Gastroesophageal sphincter (tissue), 3 donors: ENCODE data around the gene PRRC2A.
A peak's percentile ranks its signal among the peaks of the same experiment; 100 is the strongest.

ENCODE experiments used
- POLR2AphosphoS5 ChIP-seq: sonication (generic); formaldehyde crosslinking; IDR thresholded peaks from one replicate; pipeline ENCODE4 v1.6.1; 2017; ENCODE audit warnings: antibody characterized with exemption
- TF ChIP-seq, protein P1 (sequence below), 4 experiments: fragments of 200-600 bp in 2 of 4; fragments of 450-650 bp in 2 of 4; sonication (generic) in 1 of 4; IDR thresholded peaks; one replicate each; pipeline ENCODE4 v1.5.1; 2017 to 2019; ENCODE audit warnings: antibody characterized with exemption in 4 of 4, mild to moderate bottlenecking in 2 of 4, moderate library complexity in 2 of 4

DNA sequence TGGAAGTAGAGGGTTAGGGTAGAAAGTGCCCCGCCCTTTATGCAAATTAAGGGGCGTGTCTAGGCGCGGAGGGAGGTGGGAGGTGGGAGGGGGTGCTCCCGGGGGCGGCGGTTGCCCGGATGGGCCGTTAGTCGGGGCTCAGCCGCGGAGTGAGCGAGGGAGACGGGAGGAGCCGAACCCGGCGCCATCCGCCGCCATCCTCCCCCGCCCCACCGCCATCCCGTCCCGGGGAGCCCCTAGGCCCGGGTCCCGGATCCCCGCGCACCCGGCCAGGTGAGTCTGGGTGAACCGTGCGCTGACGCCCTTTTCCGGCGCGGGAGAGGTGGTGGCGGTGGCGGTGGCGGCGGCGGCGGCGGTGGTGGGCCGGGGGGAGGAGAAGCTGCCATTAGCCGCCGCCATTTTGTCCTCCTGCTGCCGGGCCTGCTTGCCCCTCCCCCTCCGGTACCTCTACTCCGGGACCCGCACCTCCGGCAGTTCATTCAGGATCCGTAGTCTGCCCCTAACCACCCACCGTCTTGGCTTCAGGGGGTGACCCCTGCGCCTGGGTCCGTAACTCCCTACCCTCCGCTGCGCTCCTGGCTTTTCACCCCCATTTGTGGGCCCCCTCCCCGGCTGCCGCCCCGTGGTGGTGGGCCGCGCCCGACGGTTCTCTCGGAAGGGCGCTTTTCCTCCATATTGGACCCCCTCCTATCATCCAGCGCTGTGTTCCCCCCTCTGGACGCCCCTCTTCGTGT is at the start of gene PRRC2A:
- TF ChIP-seq, protein P1, sequence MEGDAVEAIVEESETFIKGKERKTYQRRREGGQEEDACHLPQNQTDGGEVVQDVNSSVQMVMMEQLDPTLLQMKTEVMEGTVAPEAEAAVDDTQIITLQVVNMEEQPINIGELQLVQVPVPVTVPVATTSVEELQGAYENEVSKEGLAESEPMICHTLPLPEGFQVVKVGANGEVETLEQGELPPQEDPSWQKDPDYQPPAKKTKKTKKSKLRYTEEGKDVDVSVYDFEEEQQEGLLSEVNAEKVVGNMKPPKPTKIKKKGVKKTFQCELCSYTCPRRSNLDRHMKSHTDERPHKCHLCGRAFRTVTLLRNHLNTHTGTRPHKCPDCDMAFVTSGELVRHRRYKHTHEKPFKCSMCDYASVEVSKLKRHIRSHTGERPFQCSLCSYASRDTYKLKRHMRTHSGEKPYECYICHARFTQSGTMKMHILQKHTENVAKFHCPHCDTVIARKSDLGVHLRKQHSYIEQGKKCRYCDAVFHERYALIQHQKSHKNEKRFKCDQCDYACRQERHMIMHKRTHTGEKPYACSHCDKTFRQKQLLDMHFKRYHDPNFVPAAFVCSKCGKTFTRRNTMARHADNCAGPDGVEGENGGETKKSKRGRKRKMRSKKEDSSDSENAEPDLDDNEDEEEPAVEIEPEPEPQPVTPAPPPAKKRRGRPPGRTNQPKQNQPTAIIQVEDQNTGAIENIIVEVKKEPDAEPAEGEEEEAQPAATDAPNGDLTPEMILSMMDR (IDR thresholded peaks at IDR 0.05): no peak
- peak; percentile 20 for TF ChIP-seq POLR2AphosphoS5
